A204.1 (cell line): Measurements from ENCODE around the gene RCSD1.

ENCODE experiments used
- FAIRE-seq: peaks from 2 replicates; lab custom pipeline; 2012; peaks lifted over from hg19 to GRCh38; lab: Jason Lieb, UNC

RCSD1 gene

DNA sequence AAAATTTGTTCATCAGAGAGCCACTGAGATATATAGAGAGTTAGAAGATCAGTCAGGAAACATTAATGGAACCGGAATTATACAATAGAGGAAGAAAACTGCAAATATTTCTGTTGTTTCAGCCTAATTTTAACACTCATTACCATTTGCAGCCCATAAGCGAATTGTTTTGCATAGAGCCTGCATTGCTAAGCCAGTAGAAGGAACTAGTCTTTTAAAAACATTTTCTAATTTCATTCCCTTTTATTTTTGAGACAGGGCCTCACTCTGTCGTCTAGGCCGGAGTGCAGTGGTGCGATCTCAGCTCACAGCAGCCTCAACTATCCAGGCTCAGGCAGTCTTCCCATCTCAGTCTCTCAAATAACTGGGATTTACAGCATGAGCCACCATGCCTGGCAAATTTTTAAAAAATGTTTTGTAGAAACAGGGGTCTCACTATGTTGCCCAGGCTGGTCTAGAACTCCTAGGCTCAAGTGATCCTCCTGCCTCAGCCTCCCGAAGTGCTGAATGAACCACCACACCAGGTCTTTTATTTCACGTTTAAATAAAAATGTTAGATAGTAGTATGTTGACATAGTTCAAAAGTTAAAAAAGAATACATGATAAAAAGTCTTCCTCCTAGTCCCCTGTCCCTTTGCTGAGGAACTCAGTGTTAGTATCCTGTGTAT lies 117.1 kb downstream of the RCSD1 start:
- FAIRE-seq = no peak

DNA sequence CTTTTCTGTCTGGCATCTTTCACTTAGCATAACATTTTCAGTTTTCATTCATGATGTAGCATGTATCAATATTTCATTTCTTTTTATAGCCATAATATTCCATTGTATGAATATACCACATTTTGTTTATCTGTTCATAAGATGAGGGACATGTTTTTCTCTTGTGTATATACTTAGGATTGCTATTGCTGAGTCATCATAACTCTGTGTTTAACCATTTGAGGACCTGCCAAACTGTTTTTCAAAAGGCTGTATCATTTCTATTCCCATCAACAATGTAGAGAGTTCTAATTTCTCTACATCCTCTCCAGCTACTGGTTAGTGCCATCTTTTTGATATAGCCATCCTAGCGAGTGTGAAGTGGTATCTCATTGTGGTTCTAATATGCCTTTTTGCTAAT lies 118.0 kb downstream of the RCSD1 start:
- FAIRE-seq = no peak

- FAIRE-seq = no peak
These were observed 118.9 kb downstream of the RCSD1 start for GRCh38 chr1:167748906-167749305.

GRCh38 chr1:167749741-167750140 lies 119.7 kb downstream of the RCSD1 start:
- FAIRE-seq = no peak

GRCh38 chr1:167750641-167751040 lies 120.6 kb downstream of the RCSD1 start:
- FAIRE-seq = no peak

GRCh38 chr1:167751676-167752075 lies 121.6 kb downstream of the RCSD1 start:
- no peak for FAIRE-seq

DNA sequence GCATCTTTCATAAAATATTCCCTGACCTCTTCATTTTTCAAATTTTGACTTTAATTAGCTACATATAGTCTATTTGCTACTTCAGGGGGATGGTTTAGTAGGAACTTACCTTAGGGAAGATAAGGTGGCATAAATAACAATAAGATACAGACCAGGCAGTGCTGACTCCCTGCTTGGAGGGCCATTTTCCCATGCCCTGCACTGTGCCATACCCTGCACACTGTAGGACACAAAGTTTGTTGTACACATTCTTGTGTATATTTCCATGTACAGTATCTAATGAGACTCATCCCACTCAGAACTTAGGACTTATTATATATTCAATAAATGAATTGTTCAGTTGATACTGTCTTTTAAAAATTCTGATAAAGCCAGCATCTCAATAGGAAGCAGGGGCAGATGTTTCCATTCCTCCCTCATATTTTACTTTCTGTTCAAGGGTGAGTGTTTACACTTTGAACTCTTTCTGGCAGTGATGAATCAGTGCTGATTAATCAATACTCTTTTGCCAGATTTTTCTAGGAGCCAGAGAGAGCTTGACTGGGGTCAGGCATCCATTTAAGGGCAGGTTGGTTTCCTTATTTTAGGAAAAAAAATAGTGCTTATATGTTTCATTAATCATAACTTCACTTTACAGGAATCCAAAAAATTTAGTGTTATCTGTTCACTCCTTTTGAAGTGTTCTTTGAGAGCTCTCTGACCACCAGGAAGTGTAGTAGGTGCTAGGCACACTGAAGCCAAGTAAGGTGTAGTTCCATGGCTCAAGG lies 122.4 kb downstream of the RCSD1 start:
- FAIRE-seq = no peak

DNA sequence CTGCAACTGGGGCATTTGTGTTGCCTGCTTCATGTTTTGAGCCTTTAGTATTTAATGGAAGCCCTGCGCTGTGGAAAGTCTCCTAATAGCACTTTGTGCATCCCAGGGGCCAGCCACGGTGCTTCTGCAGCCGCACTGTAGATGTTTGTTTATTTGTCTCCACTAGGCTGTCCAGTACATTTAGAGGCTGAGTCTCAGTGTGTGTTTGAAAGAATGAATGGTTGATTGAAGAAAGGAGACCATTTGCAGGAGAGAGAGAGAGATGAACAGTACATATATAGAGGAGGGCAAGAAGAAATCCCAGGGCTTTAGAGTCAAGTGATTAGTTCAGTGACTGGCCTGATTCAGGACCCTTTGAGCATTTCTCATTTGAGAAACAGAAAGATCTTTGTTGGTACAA lies 125.6 kb downstream of the RCSD1 start:
- no peak for FAIRE-seq
